ENCODE data around the gene RNF148. TPM values are rescaled to one million over a fixed set of nuclear protein-coding genes. Genes with fewer than 3 reads are reported as not detected.

RNF148 gene
- total and polyA plus RNA-seq, 2 of the 8 experiments (the other 6 are each of a cell fraction or from before 2014, with no cell fraction given), result 0.27 to 0.45 TPM

GRCh38 chr7:122709930-122710646, 7.4 kb upstream of the RNF148 start:
- Histone ChIP-seq H3K4me2 (ENCODE audit: insufficient read depth in 1 of 2, low read depth in 2 of 2, low read length in 2 of 2) (no peak overlapping the region), H3K27me3 (replicated peaks in 1 of 4; ENCODE audit: control insufficient read depth in 3 of 4, extremely low read depth in 1 of 4, insufficient read depth in 3 of 4, low read length in 3 of 4) (no peaks in the 10 kb centered on the region), H4K91ac (replicated peaks; ENCODE audit: insufficient read length, low read length) (no peak overlapping the region), H4K8ac (ENCODE audit: extremely low read depth, insufficient read depth, low read length) (no peak overlapping the region), H3K36me3 (ENCODE audit: control insufficient read depth in 2 of 4, insufficient read depth in 4 of 4, low read length in 3 of 4) (no peaks in the 10 kb centered on the region), H3K14ac (ENCODE audit: insufficient read length) (no peak overlapping the region), H2AK5ac (ENCODE audit: low read depth, low read length) (no peak overlapping the region), H3K27ac (ENCODE audit: low read depth, low read length) (no peak overlapping the region), H3K79me2 (ENCODE audit: control insufficient read depth in 1 of 2, insufficient read depth in 2 of 2, low read length in 2 of 2) (no peaks in the 10 kb centered on the region), H3K4me3 (ENCODE audit: extremely low read depth in 1 of 4, insufficient read depth in 2 of 4, low read depth in 3 of 4, low read length in 4 of 4) (no peak overlapping the region), H3K4me1 (replicated peaks in 1 of 4; ENCODE audit: control insufficient read depth in 3 of 4, insufficient read depth in 4 of 4, low read length in 3 of 4) (no peaks in the 10 kb centered on the region), H2BK15ac (ENCODE audit: low read length) (no peak overlapping the region), H3K23ac (ENCODE audit: insufficient read length) (no peak overlapping the region), H2BK12ac (ENCODE audit: low read depth, low read length) (no peak overlapping the region), H3K23me2 (ENCODE audit: low read depth, low read length) (no peaks in the 10 kb centered on the region), H3K4ac (replicated peaks; ENCODE audit: insufficient read length, low read depth, low read length) (no peak overlapping the region), H3K9me3 (ENCODE audit: insufficient read depth in 2 of 2, low read depth in 1 of 2, low read length in 1 of 2) (no peaks in the 10 kb centered on the region), H4K5ac (ENCODE audit: insufficient read length, low read depth, low read length) (no peak overlapping the region), H3K18ac (ENCODE audit: extremely low read depth, low read length) (no peak overlapping the region), H3K56ac (replicated peaks; ENCODE audit: insufficient read length, low read depth, low read length) (no peak overlapping the region), H2AFZ (ENCODE audit: low read length) (no peak overlapping the region), H2BK20ac (ENCODE audit: low read length) (no peak overlapping the region), H4K20me1 (replicated peaks in 1 of 2; ENCODE audit: control insufficient read depth in 1 of 2, insufficient read depth in 2 of 2, low read length in 2 of 2) (no peaks in the 10 kb centered on the region), H3K79me1 (ENCODE audit: low read depth, low read length) (no peaks in the 10 kb centered on the region), H2BK5ac (ENCODE audit: low read depth, low read length) (no peak overlapping the region), H2BK120ac (replicated peaks; ENCODE audit: low read depth, low read length) (no peak overlapping the region), H3K9ac (replicated peaks in 1 of 4; ENCODE audit: extremely low read depth in 1 of 4, low read depth in 3 of 4, low read length in 3 of 4) (no peak overlapping the region)
- ChIA-PET POLR2A (ENCODE audit: partially characterized antibody) (no interaction called here), CTCF (ENCODE audit: partially characterized antibody) (interaction anchor here (1.0 to 1.2 kb wide), 2 partner anchors 20 to 94 kb away, joined by 3 read pairs; no protein-coding TSS in a partner anchor)
- FAIRE-seq, result no peak
- TF ChIP-seq RFX5 (IDR thresholded peaks at IDR 0.05; ENCODE audit: borderline replicate concordance, low read depth, low read length), result no peak
- 88% methylated on average over 7 of the region's 7 CpGs; no CpG with 5 or more reads in 1 of the 2 experiments for WGBS, 2 experiments (ENCODE audit: extremely low coverage in 1 of 2, insufficient coverage in 1 of 2, insufficient read length in 1 of 2, insufficient replicate concordance in 2 of 2, low coverage in 1 of 2, low lambda C conversion rate in 2 of 2, missing lambda C conversion rate in 1 of 2)
- no peak for DNase-seq (ENCODE audit: low read depth in 1 of 2, low spot score in 2 of 2)

Measured in H1 (cell line).